Right lobe of liver (tissue), 6 donors: Measurements from ENCODE around the gene PDZD2. TPM values are rescaled to one million over a fixed set of nuclear protein-coding genes. Genes with fewer than 3 reads are reported as not detected.

Source experiments
- ATAC-seq, 4 donors: fragments of 200-7000 bp; cut with Tn5 transposase; one replicate each; pipeline ENCODE4 v1.9.1; 2020; ENCODE audit warnings: mild to moderate bottlenecking in 4 of 4, moderate library complexity in 4 of 4
- DNase-seq, 3 donors: peaks; one replicate each; pipeline ENCODE4 v3.0.0-alpha.2; 2020
- H3K27ac ChIP-seq, 3 donors: fragments of 200-600 bp; one replicate each; pipeline ENCODE4 v1.8.0; 2022
- H3K27me3 ChIP-seq, 2 donors: fragments of 200-600 bp; one replicate each; pipeline ENCODE4 v1.8.0; 2022
- H3K36me3 ChIP-seq, 4 donors: fragments of 200-600 bp; sonication (generic) in 1 of 4; one replicate each; pipeline versions ENCODE4 v1.5.1 to v1.8.0; 2017 to 2022; ENCODE audit warnings: control low read depth in 1 of 4
- H3K4me1 ChIP-seq, 4 donors: fragments of 200-600 bp; sonication (generic) in 1 of 4; one replicate each; pipeline versions ENCODE4 v1.5.1 to v1.8.0; 2017 to 2022; ENCODE audit warnings: control low read depth in 1 of 4
- H3K4me3 ChIP-seq, 3 donors: fragments of 200-600 bp; one replicate each; pipeline ENCODE4 v1.8.0; 2022
- H3K9me3 ChIP-seq, 4 donors: fragments of 200-600 bp; sonication (generic) in 1 of 4; one replicate each; pipeline versions ENCODE4 v1.5.1 to v1.8.0; 2017 to 2022; ENCODE audit warnings: control low read depth in 1 of 4
- POLR2A ChIP-seq: fragments of 450-650 bp; IDR thresholded peaks from one replicate; pipeline ENCODE4 v1.6.1; 2017; ENCODE audit warnings: antibody characterized with exemption, mild to moderate bottlenecking
- WGBS: methylation state at CpG from one replicate; pipeline ENCODE4 v1.1.6; 2018; ENCODE audit warnings: low coverage, low lambda C conversion rate; ENCODE audit not compliant: insufficient coverage; ENCODE audit errors: missing lambda C conversion rate; 5-methylcytosine and 5-hydroxymethylcytosine counted together
- intact Hi-C, 2 donors: fragments of 100-400 bp; cut with DNase I; formaldehyde crosslinking; loops; one replicate each; pipeline versions ENCODE4 v1.11.2 to v1.14.1; 2022
- total RNA-seq, 6 experiments: library from RNA; depleted of rRNA in 2 of 6; stranded (reverse); fragments of >200 nt in 2 of 6; fragmentation: NEBNext Ultra II Directional in 3 of 6; extraction: Animal tissue kit (Norgen Biotek cat#: 25700) in 3 of 6; gene quantifications; one replicate each; pipeline versions ENCODE4 v1.1.0 to v1.2.4, GENCODE V29; 2016 to 2023
- TF ChIP-seq, protein P1 (sequence below), 4 donors: fragments of 200-600 bp in 3 of 4; fragments of 450-650 bp in 1 of 4; IDR thresholded peaks; one replicate each; pipeline versions ENCODE4 v1.5.1 to v1.8.0; 2016 to 2022; ENCODE audit warnings: antibody characterized with exemption in 4 of 4, mild to moderate bottlenecking in 2 of 4
- donor health status: DM: no; HTN: yes; CAD: no.
- donor health status: DM: no; HTN: no; CAD: no.
- donor health status: DM: no; HTN: no; CAD: no.
- donor health status: DM: no; HTN: yes; CAD: no.
- donor health status: DM: no; HTN: yes; CAD: no.

The PDZD2 gene
- total RNA-seq, 6 experiments from 2014 or later = 0.43 to 1.9 (median 0.88) TPM

DNA sequence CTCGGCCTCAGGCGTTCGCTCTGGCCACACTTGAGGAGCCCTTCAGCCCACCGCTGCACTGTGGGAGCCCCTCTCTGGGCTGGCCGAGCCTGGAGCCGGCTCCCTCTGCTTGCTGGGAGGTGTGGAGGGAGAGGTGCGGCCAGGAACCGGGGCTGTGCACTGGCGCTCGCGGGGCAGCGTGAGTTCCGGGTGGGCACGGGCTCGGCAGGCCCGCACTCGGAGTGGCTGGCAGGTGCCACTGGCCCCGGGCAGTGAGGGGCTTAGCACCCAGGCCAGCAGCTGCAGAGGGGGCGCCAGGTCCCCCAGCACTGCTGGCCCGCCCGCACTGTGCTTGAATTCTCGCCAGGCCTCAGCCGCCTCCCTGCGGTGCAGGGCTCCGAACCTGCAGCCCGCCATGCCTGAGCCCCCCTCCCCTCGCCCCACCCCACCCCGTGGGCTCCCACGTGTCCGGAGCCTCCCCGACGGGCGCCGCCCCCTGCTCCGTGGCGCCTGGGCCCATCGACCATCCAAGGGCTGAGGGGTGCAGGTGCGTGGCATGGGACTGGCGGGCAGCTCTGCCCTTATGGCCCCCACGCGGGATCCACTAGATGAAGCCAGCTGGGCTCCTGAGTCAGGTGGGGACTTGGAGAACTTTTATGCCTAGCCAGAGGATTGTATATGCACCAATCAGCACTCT lies 138.2 kb downstream of the PDZD2 start:
- intact Hi-C loops = no loop called here
- Histone ChIP-seq H3K9me3 (no peaks in the 10 kb centered on the region), H3K4me1 (no peaks in the 10 kb centered on the region), H3K27ac (no peak overlapping the region), H3K27me3 (no peaks in the 10 kb centered on the region), H3K36me3 (no peaks in the 10 kb centered on the region), H3K4me3 (no peak overlapping the region)
- WGBS = 94% methylated on average over 6 of the region's 41 CpGs
- DNase-seq (no peak), ATAC-seq (no peak)
- TF ChIP-seq, protein P1, sequence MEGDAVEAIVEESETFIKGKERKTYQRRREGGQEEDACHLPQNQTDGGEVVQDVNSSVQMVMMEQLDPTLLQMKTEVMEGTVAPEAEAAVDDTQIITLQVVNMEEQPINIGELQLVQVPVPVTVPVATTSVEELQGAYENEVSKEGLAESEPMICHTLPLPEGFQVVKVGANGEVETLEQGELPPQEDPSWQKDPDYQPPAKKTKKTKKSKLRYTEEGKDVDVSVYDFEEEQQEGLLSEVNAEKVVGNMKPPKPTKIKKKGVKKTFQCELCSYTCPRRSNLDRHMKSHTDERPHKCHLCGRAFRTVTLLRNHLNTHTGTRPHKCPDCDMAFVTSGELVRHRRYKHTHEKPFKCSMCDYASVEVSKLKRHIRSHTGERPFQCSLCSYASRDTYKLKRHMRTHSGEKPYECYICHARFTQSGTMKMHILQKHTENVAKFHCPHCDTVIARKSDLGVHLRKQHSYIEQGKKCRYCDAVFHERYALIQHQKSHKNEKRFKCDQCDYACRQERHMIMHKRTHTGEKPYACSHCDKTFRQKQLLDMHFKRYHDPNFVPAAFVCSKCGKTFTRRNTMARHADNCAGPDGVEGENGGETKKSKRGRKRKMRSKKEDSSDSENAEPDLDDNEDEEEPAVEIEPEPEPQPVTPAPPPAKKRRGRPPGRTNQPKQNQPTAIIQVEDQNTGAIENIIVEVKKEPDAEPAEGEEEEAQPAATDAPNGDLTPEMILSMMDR (IDR thresholded peaks at IDR 0.05) = no peak
- no peak for TF ChIP-seq POLR2A

DNA sequence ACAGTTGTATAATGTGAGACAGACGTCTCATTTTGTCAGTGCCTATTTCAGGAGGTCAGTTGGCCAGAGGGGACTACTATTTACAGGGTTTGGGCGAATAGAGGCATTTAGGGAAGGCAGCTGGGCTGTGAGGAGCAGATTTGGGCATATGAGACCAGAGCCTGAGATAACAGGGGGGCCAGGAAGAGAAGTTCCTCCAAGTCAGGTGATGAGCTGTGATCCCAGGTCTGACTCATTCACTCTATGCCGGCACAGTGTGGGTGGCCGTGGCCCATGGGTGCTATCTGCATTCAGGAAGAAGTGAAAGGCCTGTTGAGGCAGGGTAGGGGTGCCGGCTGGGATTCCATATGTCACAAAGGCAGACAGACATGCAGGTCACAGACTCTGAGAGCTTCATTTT lies 142.8 kb downstream of the PDZD2 start:
- 41% methylated on average over 5 of the region's 5 CpGs for WGBS
- Histone ChIP-seq H3K36me3 (no peaks in the 10 kb centered on the region), H3K27ac (no peak overlapping the region), H3K4me1 (no peaks in the 10 kb centered on the region), H3K9me3 (no peaks in the 10 kb centered on the region), H3K27me3 (no peaks in the 10 kb centered on the region), H3K4me3 (no peak overlapping the region)
- no peak for DNase-seq
- TF ChIP-seq POLR2A = no peak
- TF ChIP-seq, protein P1 (IDR thresholded peaks at IDR 0.05) = no peak
- intact Hi-C loops = no loop called here
- no peak for ATAC-seq

DNA sequence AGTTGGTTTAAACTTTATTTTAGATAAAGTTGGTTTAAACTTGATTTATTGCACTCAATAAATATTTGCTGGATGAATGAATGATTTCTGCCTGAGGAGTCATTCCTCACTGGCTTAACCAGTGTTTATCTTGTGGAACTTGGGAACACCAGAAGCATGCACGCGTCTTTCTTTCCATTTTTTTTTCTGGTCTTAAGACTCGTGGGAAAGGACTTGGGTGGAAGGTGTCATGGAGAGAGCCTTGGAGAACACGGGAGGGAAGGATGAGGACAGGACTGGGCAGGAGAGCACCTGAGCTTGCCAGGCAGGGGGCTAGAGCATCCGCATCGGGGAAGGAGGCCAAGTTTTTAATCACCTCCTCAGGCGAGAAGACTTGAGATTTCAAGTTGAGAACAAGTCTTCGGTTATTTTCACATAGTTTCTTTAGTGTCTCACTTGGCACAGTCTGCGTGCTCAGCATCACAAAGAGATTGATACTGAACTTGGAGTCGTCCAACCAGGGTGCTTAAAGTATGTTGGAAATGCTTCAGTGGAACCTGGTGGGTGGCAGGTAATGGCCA lies 144.2 kb downstream of the PDZD2 start:
- Histone ChIP-seq H3K36me3 (no peaks in the 10 kb centered on the region), H3K4me1 (no peaks in the 10 kb centered on the region), H3K27ac (no peak overlapping the region), H3K9me3 (no peaks in the 10 kb centered on the region), H3K4me3 (no peak overlapping the region), H3K27me3 (no peaks in the 10 kb centered on the region)
- DNase-seq = no peak
- TF ChIP-seq POLR2A = no peak
- TF ChIP-seq, protein P1 (IDR thresholded peaks at IDR 0.05) = no peak
- intact Hi-C loops = no loop called here
- WGBS = 73% methylated on average over 8 of the region's 10 CpGs
- no peak for ATAC-seq

DNA sequence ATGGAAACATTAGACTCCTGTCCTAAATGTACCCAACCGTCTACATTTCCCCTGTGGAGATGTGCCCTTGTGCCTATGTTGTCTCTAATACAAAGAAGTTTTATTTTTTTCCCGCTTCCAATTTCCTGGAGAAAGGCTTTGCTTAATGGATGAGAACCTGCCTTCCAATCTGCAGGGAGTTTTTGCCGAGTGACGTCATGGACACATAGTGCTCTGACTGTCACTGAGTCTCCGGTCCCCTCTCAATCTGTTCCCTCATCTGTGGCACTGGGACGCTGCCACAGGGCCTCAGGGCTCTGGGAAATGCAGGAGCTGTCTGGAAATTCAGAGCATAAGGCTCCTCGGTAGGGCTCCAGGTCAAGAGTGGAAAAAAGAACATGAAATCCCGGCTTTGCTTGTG lies 144.8 kb downstream of the PDZD2 start:
- no peak for ATAC-seq
- WGBS = 56% methylated on average over 8 of the region's 8 CpGs

More for the DNA sequence above, 144.8 kb downstream of the PDZD2 start:
- TF ChIP-seq POLR2A = no peak
- TF ChIP-seq, protein P1 (IDR thresholded peaks at IDR 0.05) = no peak
- DNase-seq = no peak
- intact Hi-C loops = no loop called here
- Histone ChIP-seq H3K4me3 (no peak overlapping the region), H3K27me3 (no peaks in the 10 kb centered on the region), H3K9me3 (no peaks in the 10 kb centered on the region), H3K27ac (no peak overlapping the region), H3K36me3 (no peaks in the 10 kb centered on the region), H3K4me1 (no peaks in the 10 kb centered on the region)
